Esophagus muscularis mucosa (tissue), 3 donors: Measurements from ENCODE around the gene RAB11FIP4.

Experiments used
- POLR2AphosphoS5 ChIP-seq, 2 donors: sonication (generic); formaldehyde crosslinking; IDR thresholded peaks; one replicate each; pipeline ENCODE4 v1.6.1; 2017; ENCODE audit warnings: antibody characterized with exemption in 2 of 2
- TF ChIP-seq, protein P1 (sequence below), 3 experiments: fragments of 200-600 bp in 2 of 3; fragments of 450-650 bp in 1 of 3; sonication (generic) in 2 of 3; IDR thresholded peaks; one replicate each; pipeline ENCODE4 v1.5.1; 2017 to 2019; ENCODE audit warnings: antibody characterized with exemption in 3 of 3, mild to moderate bottlenecking in 2 of 3, moderate library complexity in 1 of 3

DNA sequence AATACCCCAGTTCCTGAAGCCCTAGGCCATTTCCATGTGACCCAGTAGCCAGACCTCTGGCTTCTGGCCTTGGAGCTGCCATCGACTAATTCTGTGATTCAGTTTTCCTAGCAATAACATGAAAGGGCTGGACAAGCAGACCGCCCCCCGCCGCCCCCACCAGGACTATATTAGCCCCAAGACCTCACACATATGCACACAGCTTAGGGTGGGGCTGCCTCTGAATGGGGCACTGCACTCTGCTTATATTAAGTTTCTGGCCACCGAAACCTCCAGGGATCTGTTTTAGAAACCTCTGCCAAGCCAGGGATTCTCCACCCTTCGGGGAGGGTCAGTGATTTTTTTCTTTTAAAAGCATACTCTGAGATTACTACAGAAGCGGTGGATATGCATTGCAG lies 2.3 kb downstream of the RAB11FIP4 start:
- TF ChIP-seq, protein P1, sequence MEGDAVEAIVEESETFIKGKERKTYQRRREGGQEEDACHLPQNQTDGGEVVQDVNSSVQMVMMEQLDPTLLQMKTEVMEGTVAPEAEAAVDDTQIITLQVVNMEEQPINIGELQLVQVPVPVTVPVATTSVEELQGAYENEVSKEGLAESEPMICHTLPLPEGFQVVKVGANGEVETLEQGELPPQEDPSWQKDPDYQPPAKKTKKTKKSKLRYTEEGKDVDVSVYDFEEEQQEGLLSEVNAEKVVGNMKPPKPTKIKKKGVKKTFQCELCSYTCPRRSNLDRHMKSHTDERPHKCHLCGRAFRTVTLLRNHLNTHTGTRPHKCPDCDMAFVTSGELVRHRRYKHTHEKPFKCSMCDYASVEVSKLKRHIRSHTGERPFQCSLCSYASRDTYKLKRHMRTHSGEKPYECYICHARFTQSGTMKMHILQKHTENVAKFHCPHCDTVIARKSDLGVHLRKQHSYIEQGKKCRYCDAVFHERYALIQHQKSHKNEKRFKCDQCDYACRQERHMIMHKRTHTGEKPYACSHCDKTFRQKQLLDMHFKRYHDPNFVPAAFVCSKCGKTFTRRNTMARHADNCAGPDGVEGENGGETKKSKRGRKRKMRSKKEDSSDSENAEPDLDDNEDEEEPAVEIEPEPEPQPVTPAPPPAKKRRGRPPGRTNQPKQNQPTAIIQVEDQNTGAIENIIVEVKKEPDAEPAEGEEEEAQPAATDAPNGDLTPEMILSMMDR (IDR thresholded peaks at IDR 0.05), result no peak
- TF ChIP-seq POLR2AphosphoS5 (IDR thresholded peaks at IDR 0.05), result no peak
